Measurements from ENCODE around the gene EXOSC10. TPM values are rescaled to one million over a fixed set of nuclear protein-coding genes. Genes with fewer than 3 reads are reported as not detected.
"Not testable (repeated sequence)": the region's sequence is repeated elsewhere in the genome, so short reads cannot be mapped to it uniquely, and the experiment has no call there.

The EXOSC10 gene
- polyA plus RNA-seq, 1 of the 3 experiments (the other 2 are of a cell fraction): 62.5 TPM

GRCh38 chr1:11101347-11101746 lies 1.7 kb upstream of the EXOSC10 start:
- WGBS (ENCODE audit: low lambda C conversion rate): 85% methylated on average over 6 of the region's 6 CpGs
- CTCF ChIA-PET: interaction anchor here (1.0 kb wide), 1 partner anchor 31 kb away, joined by 4 read pairs; no protein-coding TSS in a partner anchor
- H3K27ac ChIP-seq (ENCODE audit: low read depth in 2 of 2, low read length in 1 of 2): no peak overlapping the region

GRCh38 chr1:11100806-11101205 lies 1.1 kb upstream of the EXOSC10 start:
- H3K27me3 ChIP-seq (ENCODE audit: insufficient read depth); H4K20me1 ChIP-seq (ENCODE audit: insufficient read depth); H2AFZ ChIP-seq (ENCODE audit: low read depth); H3K9ac ChIP-seq; H3K27ac ChIP-seq (ENCODE audit: low read depth in 2 of 2, low read length in 1 of 2); H3F3A ChIP-seq (replicated peaks; ENCODE audit: insufficient read depth); H3K4me2 ChIP-seq; DNase-seq; H3K9me3 ChIP-seq; H3K4me1 ChIP-seq (ENCODE audit: control insufficient read depth in 1 of 2, insufficient read depth in 2 of 2, low read depth in 1 of 2, low read length in 1 of 2); H3K4me3 ChIP-seq (ENCODE audit: low read depth in 2 of 2, low read length in 1 of 2); H3K9me2 ChIP-seq; CTCF ChIA-PET: not testable (repeated sequence)
- 97% methylated on average over 17 of the region's 17 CpGs for WGBS (ENCODE audit: low lambda C conversion rate)
- H3K79me2 ChIP-seq (ENCODE audit: insufficient read depth): peaks cover 38% of the 10 kb centered on the region
- peaks cover 3 to 21% of the 10 kb centered on the region in 2 experiments for H3K36me3 ChIP-seq (replicated peaks in 1 of 2; ENCODE audit: control insufficient read depth in 1 of 2, insufficient read depth in 2 of 2, low read length in 1 of 2)
- POLR2A ChIA-PET: interaction anchor here (0.6 to 1.2 kb wide), 2 partner anchors 36 to 41 kb away, joined by 3 read pairs; partner anchors contain the start of gene SRM

More at GRCh38 chr1:11101347-11101746, 1.7 kb upstream of the EXOSC10 start:
- POLR2A ChIA-PET: interaction anchor here (0.6 kb wide), 1 partner anchor 35 kb away, joined by 3 read pairs; no protein-coding TSS in a partner anchor
- peaks cover 33% of the 10 kb centered on the region for H3K79me2 ChIP-seq (ENCODE audit: insufficient read depth)
- TF ChIP-seq EP300 (IDR thresholded peaks at IDR 0.05; ENCODE audit: borderline replicate concordance in 1 of 2, low read depth in 1 of 2, low read length in 1 of 2) (no peak), RAD21 (IDR thresholded peaks at IDR 0.05; ENCODE audit: low read length) (no peak), FOXM1 (IDR thresholded peaks at IDR 0.05; ENCODE audit: low read depth) (no peak), FOXJ3 (CRISPR knock-in tag; IDR thresholded peaks at IDR 0.05) (no peak)
- no peak overlapping the region for H2AFZ ChIP-seq (ENCODE audit: low read depth)
- no peak overlapping the region for H3K4me3 ChIP-seq (ENCODE audit: low read depth in 2 of 2, low read length in 1 of 2)
- H3K9me2 ChIP-seq: no peaks in the 10 kb centered on the region
- no peak for DNase-seq
- H3K36me3 ChIP-seq (replicated peaks in 1 of 2; ENCODE audit: control insufficient read depth in 1 of 2, insufficient read depth in 2 of 2, low read length in 1 of 2): peaks cover 8 to 16% of the 10 kb centered on the region in 2 experiments
- no peak overlapping the region for H3K9ac ChIP-seq
- H3K4me2 ChIP-seq: no peak overlapping the region
- H3K27me3 ChIP-seq (ENCODE audit: insufficient read depth): no peaks in the 10 kb centered on the region
- peaks cover 6 to 7% of the 10 kb centered on the region in 2 experiments; a peak in 3 of 4 replicates for H3K4me1 ChIP-seq (ENCODE audit: control insufficient read depth in 1 of 2, insufficient read depth in 2 of 2, low read depth in 1 of 2, low read length in 1 of 2)
- H4K20me1 ChIP-seq (ENCODE audit: insufficient read depth): no peaks in the 10 kb centered on the region
- H3F3A ChIP-seq (replicated peaks; ENCODE audit: insufficient read depth): no peaks in the 10 kb centered on the region
- H3K9me3 ChIP-seq: no peaks in the 10 kb centered on the region

- Histone ChIP-seq H3K27ac (ENCODE audit: low read depth in 2 of 2, low read length in 1 of 2) (peak overlapping the region in 1 of 2 experiments; percentile 64; a peak in 2 of 4 replicates), H3K36me3 (replicated peaks in 1 of 2; ENCODE audit: control insufficient read depth in 1 of 2, insufficient read depth in 2 of 2, low read length in 1 of 2) (peaks cover 3 to 26% of the 10 kb centered on the region in 2 experiments), H3K79me2 (ENCODE audit: insufficient read depth) (peaks cover 40% of the 10 kb centered on the region), H3K27me3 (ENCODE audit: insufficient read depth) (no peaks in the 10 kb centered on the region), H3F3A (replicated peaks; ENCODE audit: insufficient read depth) (no peaks in the 10 kb centered on the region), H3K9me3 (no peaks in the 10 kb centered on the region), H3K9ac (peak overlapping the region; percentile 94), H3K4me2 (peak overlapping the region; percentile 78), H3K4me3 (ENCODE audit: low read depth in 2 of 2, low read length in 1 of 2) (peak overlapping the region; percentile 81 to 90), H3K4me1 (ENCODE audit: control insufficient read depth in 1 of 2, insufficient read depth in 2 of 2, low read depth in 1 of 2, low read length in 1 of 2) (peaks cover 6 to 7% of the 10 kb centered on the region in 2 experiments; a peak in 3 of 4 replicates), H3K9me2 (no peaks in the 10 kb centered on the region), H4K20me1 (ENCODE audit: insufficient read depth) (no peaks in the 10 kb centered on the region), H2AFZ (ENCODE audit: low read depth) (peak overlapping the region; percentile 93)
- WGBS (ENCODE audit: low lambda C conversion rate): 73% methylated on average over 13 of the region's 13 CpGs
- TF ChIP-seq RAD21 (IDR thresholded peaks at IDR 0.05; ENCODE audit: low read length) (no peak), NRF1 (IDR thresholded peaks at IDR 0.05; ENCODE audit: low read depth, low read length) (no peak), YY1 (IDR thresholded peaks at IDR 0.05; ENCODE audit: low read depth) (no peak), MEF2A (IDR thresholded peaks at IDR 0.05; ENCODE audit: borderline replicate concordance, low read depth) (no peak), FOXM1 (IDR thresholded peaks at IDR 0.05; ENCODE audit: low read depth) (no peak), ZBTB33 (IDR thresholded peaks at IDR 0.05; ENCODE audit: borderline replicate concordance, low read depth) (no peak), NFIC (IDR thresholded peaks at IDR 0.05; ENCODE audit: borderline replicate concordance) (no peak), REST (IDR thresholded peaks at IDR 0.05; ENCODE audit: low read depth, low read length) (no peak)
- ChIA-PET CTCF (interaction anchor here (2.4 to 2.9 kb wide), 2 partner anchors 32 to 62 kb away, joined by 6 to 20 read pairs; no protein-coding TSS in a partner anchor), POLR2A (interaction anchor here (0.7 to 1.3 kb wide), 5 partner anchors 11 to 642 kb away, joined by 3 to 4 read pairs (median 3); partner anchors contain the start of gene SRM)
- no peak for DNase-seq
These were observed 452 bp upstream of the EXOSC10 start for GRCh38 chr1:11100149-11100493.
